CD4-positive, alpha-beta T cell treated with Interleukin-10 for 1 hour (primary cell): ENCODE results near the gene HOXA7.

Experiments used
- DNase-seq: peaks from one replicate; pipeline ENCODE4 v3.0.0-alpha.2; 2020

The HOXA7 gene

DNA sequence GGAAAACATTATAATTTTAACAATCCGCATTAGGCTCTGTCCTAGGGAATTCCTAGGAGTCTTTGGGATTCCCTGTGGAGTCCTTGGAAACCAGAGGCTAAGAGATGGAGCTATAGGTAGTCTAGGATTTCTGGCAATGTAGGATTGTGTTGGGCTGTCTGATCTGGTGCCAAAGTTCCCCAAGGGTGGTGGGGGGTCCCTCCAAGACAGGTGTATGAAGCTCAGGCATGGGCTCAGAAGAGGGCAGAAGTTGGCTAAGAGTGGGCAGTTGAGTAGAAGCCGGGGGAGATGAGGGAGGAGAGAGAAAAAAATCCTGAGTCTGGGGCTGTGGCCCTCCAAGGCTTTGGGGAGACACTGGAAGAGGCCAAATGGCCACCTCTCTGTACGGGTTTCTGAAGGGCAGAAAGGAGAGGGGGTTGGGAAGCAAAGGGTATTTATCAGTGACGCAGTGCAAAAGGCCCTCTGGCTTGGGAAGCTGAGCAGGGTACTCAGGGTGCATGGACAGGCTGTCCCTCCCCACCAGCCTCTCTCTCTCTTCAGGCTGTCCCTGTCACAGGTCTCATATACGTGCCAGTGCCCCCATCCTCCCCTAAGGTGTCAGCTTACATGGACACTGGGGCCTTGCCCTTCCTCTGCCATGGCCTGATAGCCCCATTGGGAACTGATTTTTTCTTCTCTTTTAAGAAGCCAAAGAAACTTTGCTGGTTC, 9.8 kb downstream of the HOXA7 start:
- no peak for DNase-seq

DNA sequence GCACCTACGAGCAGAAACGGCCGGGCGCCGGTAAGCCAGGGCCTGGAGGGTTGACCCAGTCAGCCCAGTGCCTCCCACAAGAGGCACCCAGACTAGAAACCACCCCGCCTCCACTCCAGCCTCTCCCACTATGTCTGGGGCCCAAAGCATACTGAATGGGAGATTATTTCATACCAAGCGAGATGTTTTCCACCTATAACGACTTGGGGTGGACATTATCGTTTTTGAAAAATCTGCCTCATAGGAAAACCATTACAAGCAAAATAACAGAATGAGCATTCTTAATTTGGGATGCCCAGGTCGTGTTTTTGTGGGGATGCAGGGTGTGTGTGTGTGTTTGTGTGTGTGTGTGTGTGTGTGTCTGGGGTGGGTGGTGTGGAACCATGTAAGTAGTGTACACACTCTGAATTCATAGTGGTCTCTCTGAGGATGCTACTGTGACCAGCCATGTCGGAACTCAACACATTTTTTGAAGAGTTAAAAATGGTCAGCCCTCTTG, 10.5 kb downstream of the HOXA7 start:
- no peak for DNase-seq

DNA sequence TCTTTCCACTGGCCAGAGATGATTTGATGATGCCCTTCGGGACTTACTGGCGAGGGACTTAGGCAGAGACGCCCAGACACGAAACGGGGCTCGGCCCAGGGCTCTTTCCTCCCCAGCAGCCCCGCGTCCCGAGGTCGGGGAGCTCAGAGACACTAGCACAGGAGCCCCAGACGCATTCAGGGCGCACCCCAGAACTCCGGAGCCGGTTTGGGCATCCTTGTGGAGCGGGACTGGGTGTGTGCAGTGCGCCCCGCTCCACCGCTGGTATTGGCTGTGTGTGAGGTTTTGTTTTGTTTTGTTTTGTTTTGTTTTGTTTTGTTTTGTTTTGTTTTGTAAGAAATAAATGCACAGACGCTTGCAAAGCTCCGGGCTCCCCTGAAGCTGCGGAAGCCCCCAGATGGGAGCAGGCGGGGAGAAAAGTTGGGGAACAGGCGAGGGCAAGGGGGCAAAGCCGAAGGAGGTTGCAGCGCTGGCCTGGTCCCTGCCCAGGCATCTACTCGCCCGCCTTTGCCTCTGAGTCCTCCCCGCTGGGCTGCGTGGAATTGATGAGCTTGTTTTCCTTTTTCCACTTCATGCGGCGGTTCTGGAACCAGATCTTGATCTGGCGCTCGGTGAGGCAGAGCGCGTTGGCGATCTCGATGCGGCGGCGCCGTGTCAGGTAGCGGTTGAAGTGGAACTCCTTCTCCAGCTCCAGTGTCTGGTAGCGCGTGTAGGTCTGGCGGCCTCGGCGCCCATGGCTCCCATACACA, 11.1 kb downstream of the HOXA7 start:
- no peak for DNase-seq

DNA sequence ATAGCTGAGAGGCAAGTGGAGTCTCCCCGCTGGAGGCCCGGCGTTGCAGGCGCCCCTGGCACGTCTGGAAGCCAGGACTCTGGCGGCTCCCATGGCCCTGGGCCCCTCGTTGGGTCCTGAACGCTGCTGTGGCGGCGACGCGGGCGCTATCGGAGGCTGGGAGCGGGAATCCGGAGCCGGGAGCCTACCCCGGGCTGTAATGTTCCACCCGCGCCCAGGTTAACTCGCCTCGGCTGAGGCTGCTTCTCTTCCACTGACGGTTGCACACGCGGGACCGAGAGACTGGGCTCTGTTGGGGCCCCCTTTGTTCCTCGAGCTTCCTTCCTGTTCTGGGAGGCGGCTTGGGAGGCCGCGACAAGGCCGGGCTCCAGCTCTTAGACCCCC, 11.7 kb downstream of the HOXA7 start:
- DNase-seq: no peak

DNA sequence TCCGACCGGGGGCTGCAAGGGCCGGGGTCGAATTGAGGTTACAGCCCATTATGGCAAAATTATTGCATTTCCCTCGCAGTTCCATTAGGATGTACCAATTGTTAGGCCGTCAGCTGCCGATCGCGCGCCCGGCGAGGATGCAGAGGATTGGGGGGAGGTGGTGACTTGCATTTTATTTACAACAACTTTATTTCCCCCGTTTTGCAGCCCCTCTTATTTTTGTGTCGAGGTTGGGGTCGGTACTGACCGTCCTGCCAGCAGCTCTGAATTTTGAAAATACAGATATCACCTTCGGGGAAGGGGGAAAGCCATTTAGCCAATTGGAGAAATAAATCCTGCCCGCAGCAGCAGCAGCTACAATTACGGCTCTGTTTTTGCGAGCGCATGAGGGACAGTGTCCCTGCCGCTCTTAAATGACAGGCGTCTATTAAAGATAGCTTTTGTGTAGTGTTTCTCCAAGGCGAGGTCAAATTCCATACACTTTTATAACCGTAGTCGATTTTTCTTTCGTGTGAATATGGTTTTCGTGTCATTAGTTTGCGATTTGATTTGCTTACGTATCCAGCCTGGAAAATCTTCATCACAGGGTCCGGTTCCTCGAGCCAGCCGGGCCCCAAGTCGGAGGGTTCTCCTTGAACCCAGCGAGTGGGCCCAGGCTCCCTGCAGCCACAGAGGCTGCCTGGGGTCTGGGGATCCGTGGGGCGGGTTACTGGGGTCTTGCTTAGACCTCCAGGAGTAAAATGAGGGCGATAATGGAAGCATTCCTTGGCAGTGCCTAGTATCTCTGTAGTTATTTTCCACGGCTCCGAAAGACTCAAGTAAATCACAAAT, 12.3 kb downstream of the HOXA7 start:
- DNase-seq: no peak

DNA sequence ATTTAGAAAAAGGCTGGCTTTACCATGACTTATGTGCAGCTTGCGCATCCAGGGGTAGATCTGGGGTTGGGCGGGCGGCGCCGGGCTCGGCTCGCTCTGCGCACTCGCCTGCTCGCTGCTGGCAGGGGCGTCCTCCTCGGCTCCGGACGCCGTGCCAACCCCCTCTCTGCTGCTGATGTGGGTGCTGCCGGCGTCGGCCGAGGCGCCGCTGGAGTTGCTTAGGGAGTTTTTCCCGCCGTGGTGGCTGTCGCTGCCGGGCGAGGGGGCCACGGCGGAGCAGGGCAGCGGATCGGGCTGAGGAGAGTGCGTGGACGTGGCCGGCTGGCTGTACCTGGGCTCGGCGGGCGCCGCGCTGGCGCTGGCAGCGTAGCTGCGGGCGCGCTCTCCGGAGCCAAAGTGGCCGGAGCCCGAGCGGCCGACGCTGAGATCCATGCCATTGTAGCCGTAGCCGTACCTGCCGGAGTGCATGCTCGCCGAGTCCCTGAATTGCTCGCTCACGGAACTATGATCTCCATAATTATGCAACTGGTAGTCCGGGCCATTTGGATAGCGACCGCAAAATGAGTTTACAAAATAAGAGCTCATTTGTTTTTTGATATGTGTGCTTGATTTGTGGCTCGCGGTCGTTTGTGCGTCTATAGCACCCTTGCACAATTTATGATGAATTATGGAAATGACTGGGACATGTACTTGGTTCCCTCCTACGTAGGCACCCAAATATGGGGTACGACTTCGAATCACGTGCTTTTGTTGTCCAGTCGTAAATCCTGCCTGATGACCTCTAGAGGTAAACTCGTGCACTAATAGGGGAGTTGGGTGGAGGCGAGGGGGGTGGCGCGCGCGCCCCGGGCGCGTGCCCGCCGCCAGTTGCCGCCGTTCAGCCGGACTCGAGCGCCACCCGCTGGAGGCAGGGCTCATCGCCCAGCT, 13.2 kb downstream of the HOXA7 start, which contains the start of gene HOXA5:
HOXA5 (minus strand) TSS at position 659 of the 927 bp plus-strand sequence; CDS start at position 585, 74 bp downstream.
- no peak for DNase-seq

DNA sequence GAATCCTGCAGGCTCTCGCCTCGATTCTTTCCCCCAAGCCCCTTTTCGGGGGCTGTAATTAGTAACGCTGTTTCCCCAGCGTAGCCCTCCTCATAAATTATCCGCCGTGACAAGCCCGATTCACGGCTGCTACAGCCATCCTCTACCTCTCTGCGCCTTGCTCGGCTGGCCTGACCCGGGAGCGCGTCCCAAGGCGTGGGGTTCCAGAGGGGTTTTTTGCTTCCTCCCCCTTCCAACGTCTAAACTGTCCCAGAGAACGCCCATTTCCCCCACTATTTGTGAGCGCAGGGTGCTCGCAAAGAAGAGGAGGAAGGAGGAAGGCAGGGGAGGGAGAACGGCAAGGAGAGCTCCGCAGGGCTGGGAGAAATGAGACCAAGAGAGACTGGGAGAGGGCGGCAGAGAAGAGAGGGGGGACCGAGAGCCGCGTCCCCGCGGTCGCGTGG, 13.9 kb downstream of the HOXA7 start:
- no peak for DNase-seq

DNA sequence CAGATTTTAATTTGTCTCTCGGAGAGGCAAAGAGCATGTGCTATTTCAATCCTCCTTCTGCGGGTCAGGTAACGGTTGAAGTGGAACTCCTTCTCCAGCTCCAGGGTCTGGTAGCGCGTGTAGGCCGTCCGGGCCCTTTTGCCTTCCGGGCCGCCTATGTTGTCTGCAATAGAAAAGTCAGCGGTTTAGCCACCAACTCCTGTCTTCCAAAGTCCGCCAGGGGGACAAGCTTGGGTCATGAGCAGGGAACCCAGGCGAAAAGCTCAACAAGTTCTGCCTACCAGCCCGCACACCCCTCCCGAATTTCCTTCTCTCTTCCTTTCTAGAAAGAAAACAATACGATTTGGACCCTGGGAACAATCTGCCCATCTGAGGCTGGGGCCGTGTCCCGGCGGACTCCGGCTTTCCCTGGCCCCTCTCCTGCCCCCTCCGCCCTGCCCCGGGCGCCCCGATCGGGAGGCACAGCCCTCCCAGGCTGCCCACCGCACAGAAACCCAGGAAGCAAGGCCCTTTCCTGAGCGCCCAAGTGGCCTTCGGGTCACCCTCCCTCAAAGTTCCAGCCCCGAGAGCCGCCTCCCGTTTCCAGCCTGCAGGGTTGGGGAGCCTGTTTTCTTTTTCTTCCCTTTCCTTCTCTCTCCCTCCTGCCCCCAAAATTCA, 14.4 kb downstream of the HOXA7 start:
- no peak for DNase-seq

DNA sequence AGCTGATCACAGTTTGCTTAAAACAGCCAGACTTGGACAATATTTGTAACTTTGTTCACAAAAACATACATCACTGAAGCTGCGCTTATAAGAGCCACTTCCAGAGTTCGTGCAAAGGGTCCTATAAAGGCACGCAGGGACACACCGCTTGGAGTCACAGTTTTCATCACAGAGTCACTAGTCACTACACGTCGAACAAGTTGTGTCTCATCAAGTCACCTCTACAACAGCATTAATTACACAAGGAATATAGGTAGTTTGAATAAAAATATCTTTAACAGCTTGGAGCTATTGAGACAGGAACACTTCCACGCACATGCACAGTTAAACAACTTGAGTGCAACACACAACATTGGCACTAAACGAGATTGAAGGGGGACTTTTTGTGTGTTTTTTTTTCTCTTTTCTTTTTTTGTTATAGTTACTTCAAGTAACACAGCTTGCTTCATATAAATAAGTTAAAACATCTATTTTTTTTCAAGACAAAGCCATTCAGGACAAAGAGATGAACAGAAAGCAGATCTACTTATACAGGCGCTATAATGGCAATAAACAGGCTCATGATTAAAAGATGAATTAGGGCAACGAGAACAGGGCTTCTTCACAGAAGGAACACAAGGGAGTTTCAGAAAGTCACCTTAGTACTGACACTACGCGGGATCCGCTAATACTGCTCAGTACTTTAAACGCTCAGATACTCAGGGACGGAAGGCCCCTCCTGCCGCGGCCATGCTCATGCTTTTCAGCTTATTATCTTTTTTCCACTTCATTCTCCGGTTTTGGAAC, 15.1 kb downstream of the HOXA7 start:
- DNase-seq: no peak

DNA sequence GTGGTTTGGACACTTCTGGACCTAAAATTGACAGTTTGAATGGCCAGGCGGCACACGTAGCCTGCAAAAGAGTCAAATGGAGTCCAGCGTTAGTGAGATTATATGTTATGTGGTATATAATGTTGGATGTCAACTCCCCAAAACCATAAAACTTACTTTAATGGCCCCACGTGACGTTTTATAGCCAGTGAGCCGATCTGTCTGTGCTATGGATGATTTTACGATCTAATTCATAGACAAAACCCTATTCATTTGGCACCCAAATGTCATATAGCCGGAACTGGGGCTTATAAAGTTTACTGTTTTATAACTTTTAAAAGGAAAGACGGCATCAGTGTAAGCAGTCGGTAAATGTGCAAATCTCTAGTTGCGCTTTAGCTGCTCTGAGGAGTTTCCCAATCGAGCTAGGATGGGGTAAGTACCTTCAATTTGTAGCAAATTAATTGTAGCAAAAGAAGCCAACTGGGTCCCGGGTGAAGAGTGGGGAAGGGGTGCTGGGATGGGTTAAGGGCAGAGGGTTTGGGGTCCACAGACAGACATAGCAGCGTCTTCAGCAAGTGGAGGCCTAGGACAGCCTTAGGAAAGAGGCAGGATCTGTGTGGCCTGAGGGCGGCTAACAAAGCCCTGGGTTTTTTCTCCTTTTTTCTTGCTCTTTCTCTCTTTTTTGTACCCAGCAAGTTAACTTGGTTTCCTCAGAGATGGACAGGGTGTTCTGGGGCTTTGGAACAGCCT, 16.2 kb downstream of the HOXA7 start:
- DNase-seq: no peak

DNA sequence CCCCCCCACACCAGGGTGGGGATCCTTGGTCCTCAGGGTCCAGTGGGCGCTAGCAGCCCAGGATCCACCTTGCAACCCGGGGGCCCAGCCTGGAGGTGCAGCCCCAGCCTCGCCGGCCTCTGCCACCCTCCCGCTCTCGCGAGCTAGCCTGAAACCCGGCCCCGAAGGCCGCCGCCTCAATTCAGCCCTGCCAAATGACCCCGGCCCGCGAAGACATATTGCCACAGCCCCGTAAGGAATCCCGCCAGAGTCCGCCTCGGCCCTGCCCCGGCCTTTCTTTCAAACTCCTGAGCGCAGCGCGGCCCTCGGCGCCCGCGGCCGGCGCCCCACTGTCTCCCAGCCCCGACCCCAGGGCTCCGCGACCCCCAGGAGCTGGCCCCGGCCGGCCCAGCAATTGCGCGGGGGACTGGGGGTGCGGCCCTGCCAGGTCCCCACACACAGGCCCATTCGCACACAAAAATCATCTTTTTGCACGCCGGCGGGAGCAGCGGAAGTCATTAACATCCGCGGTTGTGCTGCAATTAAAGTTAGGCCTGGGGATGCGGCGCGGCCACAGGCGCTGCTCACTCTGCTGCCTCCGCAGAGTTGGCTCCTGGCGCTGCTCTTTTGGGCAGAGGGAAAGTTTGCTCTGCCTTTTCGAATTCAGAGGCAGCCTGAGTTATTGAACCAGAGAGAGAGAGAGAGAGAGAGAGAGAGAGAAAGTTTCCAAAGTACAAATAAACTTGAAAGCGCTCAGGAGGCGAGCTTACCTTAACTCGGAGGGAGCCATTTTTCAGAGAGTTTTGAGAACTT, 16.9 kb downstream of the HOXA7 start:
- DNase-seq: no peak

DNA sequence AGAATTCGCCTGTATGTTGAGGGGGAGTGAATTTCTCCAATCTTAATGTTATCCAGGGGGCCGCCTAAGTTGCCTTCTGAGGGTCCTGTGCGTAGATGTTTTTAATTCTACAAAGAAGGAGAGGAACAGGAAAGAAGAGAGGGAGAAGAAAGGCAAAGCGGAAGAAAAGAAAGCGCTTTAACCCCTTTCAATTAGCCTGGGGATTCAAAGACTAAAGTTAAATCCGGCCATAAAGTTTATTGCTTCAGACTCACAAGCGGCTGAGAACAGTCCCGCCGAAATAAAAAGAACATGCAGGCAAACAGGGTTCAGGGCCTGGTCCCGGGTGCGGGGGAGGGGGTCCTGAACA, 17.5 kb downstream of the HOXA7 start:
- DNase-seq: no peak

DNA sequence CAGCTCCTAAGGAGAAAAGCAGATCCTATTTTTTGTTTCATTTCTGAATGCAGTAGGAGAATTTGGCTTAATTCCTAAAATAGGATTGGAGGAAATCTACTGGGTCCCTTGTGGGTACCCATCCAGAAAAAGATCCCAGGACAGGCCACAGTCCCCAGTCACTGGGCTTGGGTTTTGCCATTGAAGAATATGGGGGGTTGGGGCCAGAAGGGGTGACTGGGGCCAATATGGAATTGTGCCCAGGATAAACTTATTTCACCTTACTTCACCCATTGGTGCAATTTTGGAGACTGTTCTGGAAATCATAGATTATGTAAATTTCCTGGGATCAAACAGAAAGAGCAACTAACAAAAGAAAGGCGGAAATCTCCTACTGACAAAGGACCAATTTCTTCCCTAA, 18.0 kb downstream of the HOXA7 start:
- DNase-seq: no peak

DNA sequence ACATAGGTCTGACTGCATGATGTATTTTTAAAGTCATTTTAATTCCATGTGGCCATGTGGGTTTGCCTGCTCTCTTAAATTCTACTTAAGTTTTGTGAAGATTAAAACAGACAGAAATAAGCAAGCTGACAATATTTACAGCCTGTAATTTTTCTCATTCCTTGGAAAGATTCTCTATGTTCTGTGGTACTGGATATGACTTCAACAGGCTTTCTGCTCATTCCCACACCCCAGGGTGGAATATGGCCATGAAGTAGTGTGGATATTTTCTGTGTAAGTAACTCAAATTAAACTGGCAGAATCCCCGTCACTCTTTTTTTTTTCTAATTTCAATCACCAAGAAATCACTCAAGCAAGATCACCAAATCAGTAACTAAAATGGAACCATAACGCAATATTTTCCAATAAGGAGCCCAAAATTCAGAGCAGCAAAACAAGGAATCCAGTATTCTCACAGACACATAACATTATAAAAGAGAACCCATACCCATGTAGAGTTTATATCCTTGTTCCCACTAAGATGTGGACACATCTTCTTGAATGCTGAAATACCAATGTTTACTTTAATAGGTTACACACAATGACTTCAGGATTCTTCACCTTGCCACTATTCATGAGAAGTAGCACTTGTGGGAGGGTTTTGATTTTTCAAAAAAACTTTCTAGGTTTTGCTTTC, 18.7 kb downstream of the HOXA7 start:
- DNase-seq: no peak

DNA sequence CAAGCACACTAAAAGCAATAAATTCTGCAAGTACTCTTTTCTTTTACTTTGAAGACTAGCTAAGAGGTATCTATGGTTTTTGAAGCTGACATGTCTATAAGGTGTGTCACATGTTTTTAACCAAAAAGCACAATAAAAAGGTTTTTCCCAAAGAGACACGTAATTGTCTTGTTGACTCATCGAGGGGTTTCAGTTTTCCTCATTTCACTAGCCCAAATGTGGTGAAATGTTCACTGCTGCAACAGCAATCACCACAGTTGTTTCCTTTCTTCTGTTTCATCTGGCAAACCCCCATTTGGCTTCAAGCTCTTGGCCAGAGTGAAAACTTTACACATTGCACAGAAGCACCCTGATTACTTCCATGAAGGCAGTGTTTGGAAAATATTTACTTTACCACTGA, 22.1 kb downstream of the HOXA7 start:
- no peak for DNase-seq

DNA sequence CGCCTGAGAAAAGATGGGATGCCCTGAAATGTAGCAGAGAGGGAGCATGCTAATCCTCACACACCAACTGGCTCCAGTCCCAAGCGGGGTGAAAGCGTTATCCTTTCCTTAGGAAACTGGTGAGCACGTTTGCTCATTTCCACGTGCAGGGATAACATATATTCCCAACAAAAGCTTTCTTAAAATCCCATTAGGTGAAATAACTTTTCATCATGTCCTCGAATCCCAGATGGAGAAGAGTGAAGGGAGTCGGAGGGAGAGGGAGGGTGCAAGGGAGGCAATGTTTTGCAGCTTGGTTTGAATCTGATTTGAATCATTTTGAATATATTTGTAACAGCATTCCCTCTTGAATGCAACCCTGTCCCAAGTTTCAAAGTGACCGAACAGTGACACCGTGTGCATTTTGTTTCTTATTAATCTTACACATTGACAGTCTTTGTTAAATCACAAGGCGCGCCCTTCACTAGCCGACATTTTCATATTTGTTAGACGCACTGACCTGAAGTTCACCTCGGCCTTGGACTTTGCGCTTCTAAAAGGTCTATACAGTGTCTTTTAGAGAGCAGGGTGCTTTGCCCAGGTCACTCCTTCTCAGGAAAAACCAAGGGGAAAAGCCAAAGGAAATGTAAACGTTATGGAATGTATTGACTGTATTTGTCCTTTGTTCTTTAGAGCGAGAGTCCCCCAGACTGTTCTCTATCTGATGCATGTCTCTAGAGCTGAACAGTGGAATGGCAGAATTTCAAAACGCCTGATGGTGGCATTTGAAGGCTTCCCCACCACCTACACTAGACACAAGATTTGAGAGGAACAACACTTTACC, 22.9 kb downstream of the HOXA7 start:
- DNase-seq: no peak

DNA sequence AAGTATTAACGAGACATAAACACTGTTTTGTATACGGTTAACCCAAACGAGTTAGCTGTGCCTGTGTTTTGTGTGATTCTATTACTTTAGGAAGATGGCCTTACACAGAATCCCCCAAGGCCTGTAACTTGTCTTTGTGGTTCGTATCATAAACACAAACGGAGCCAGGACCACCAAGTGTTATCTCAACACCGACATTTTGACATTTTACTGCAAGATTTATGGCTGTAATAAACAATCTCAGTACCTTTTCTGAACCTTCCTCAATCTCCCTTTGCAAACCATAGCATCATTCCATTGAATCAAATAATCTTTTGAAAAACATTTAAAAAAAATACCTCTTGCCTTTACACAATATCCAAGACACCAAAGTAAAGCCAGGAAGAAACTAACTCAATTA, 23.5 kb downstream of the HOXA7 start:
- DNase-seq: no peak

DNA sequence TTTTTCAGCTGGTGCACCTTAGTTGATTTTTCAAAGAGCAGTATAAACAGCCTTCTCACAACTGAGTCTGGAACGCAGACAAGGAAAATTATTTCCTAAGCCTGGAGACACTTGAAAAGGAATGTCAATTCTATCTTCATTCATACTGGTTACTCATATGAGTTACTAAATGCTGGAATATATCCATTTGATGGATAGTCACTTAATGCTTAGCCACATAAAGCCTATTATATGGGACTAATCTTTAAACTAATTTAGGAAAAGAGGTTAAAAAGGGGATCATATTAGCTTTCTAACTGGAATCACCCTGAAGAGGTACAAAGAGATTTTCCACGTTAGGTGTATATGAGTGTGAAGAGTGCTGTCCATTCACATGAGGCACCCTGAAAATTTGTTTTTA, 24.3 kb downstream of the HOXA7 start:
- no peak for DNase-seq
